SU-DHL-6 (cell line): ENCODE results near the gene SYT17.

ENCODE experiments used
- H2AFZ ChIP-seq: fragments of 200-600 bp; sonication (generic); 2 replicates; pipeline ENCODE4 v1.6.1; 2014; ENCODE audit warnings: low read depth, mild to moderate bottlenecking, moderate library complexity, mixed read lengths, antibody characterized with exemption, low read length; ENCODE audit not compliant: severe bottlenecking
- H3F3A ChIP-seq: fragments of 200-600 bp; shearing (Covaris generic); 2 replicates; pipeline ENCODE4 v1.6.0; 2016; ENCODE audit warnings: antibody characterized with exemption, mild to moderate bottlenecking; ENCODE audit not compliant: insufficient read depth
- H3K27ac ChIP-seq: fragments of 200-600 bp; sonication (generic); 2 replicates; pipeline ENCODE4 v1.5.1; 2016; ENCODE audit warnings: low read depth, mild to moderate bottlenecking, low read length, moderate library complexity, mixed read lengths
- H3K27me3 ChIP-seq: fragments of 200-600 bp; sonication (generic), shearing (Covaris generic); 2 replicates; pipeline ENCODE4 v1.6.0; 2014; ENCODE audit warnings: mild to moderate bottlenecking, low read length
- H3K36me3 ChIP-seq: fragments of 200-600 bp; sonication (generic); 2 replicates; pipeline ENCODE4 v1.6.1; 2014; ENCODE audit warnings: mild to moderate bottlenecking, low read length, mixed read lengths
- H3K4me2 ChIP-seq: fragments of 300-600, 200-600 bp; shearing (Covaris generic), sonication (generic); 2 replicates; pipeline ENCODE4 v1.6.0; 2014; ENCODE audit warnings: low read length, low read depth, mild to moderate bottlenecking; ENCODE audit not compliant: poor library complexity, severe bottlenecking
- H3K4me3 ChIP-seq: fragments of 200-600 bp; sonication (generic); 2 replicates; pipeline ENCODE4 v1.5.1; 2014; ENCODE audit warnings: antibody characterized with exemption, low read length, mild to moderate bottlenecking, mixed read lengths; ENCODE audit not compliant: insufficient read depth, poor library complexity, severe bottlenecking
- H3K79me2 ChIP-seq: fragments of 200-600 bp; sonication (generic); 2 replicates; pipeline ENCODE4 v1.6.1; 2014; ENCODE audit warnings: mild to moderate bottlenecking, low read length, moderate library complexity; ENCODE audit not compliant: insufficient read depth
- H3K9ac ChIP-seq: fragments of 200-600 bp; sonication (generic); 2 replicates; pipeline ENCODE4 v1.7.0; 2014; ENCODE audit warnings: mild to moderate bottlenecking, low read length
- H3K9me2 ChIP-seq: fragments of 200-600 bp; sonication (generic); replicated peaks from 2 replicates; pipeline ENCODE4 v1.6.1; 2014; ENCODE audit warnings: low read length; ENCODE audit not compliant: insufficient read depth
- H3K9me3 ChIP-seq: fragments of 200-600 bp; sonication (generic); 2 replicates; pipeline ENCODE4 v1.6.1; 2014; ENCODE audit warnings: low read length, mixed read lengths; ENCODE audit not compliant: insufficient read depth
- H4K20me1 ChIP-seq: fragments of 200-600 bp; sonication (generic); 2 replicates; pipeline ENCODE4 v1.6.1; 2014; ENCODE audit warnings: low read depth, mild to moderate bottlenecking, antibody characterized with exemption, low read length, moderate library complexity, mixed read lengths
- CTCF ChIP-seq: fragments of 200-600 bp; sonication (generic); IDR thresholded peaks from one replicate; pipeline ENCODE4 v1.5.1; 2017; ENCODE audit warnings: antibody characterized with exemption, mild to moderate bottlenecking, low read length, moderate library complexity; ENCODE audit not compliant: insufficient read depth, poor library complexity, severe bottlenecking
- EZH2phosphoT487 ChIP-seq: fragments of 200-600 bp; sonication (generic), shearing (Covaris generic); conservative IDR thresholded peaks from 2 replicates; pipeline ENCODE4 v1.6.1; 2018; ENCODE audit warnings: mild to moderate bottlenecking, antibody characterized with exemption, low read length, moderate library complexity, mixed read lengths

The SYT17 gene

GRCh38 chr16:19135896-19136438 lies 32.1 kb upstream of the SYT17 start:
- H3K27me3 ChIP-seq, result no peaks in the 10 kb centered on the region
- H3K4me2 ChIP-seq, result no peak overlapping the region
- no peaks in the 10 kb centered on the region for H3K9me3 ChIP-seq
- no peaks in the 10 kb centered on the region for H3K36me3 ChIP-seq
- H4K20me1 ChIP-seq, result no peaks in the 10 kb centered on the region
- no peaks in the 10 kb centered on the region for H3K79me2 ChIP-seq
- no peaks in the 10 kb centered on the region for H3F3A ChIP-seq
- TF ChIP-seq CTCF (no peak), EZH2phosphoT487 (no peak)
- H3K9ac ChIP-seq, result no peak overlapping the region
- no peak overlapping the region for H2AFZ ChIP-seq
- no peaks in the 10 kb centered on the region for H3K9me2 ChIP-seq
- no peak overlapping the region for H3K27ac ChIP-seq
- no peak overlapping the region for H3K4me3 ChIP-seq

- Histone ChIP-seq H3F3A (no peaks in the 10 kb centered on the region), H3K9me2 (no peaks in the 10 kb centered on the region), H3K27me3 (no peaks in the 10 kb centered on the region), H3K9me3 (no peaks in the 10 kb centered on the region), H3K4me3 (no peak overlapping the region), H3K4me2 (no peak overlapping the region), H3K27ac (no peak overlapping the region), H3K9ac (no peak overlapping the region), H4K20me1 (no peaks in the 10 kb centered on the region), H3K36me3 (no peaks in the 10 kb centered on the region), H2AFZ (no peak overlapping the region), H3K79me2 (no peaks in the 10 kb centered on the region)
- no peak for TF ChIP-seq CTCF
- TF ChIP-seq EZH2phosphoT487, result no peak
Observed at GRCh38 chr16:19136549-19137196, 31.4 kb upstream of the SYT17 start.

GRCh38 chr16:19137201-19138128 lies 30.6 kb upstream of the SYT17 start:
- Histone ChIP-seq H2AFZ (no peak overlapping the region), H3K4me3 (no peak overlapping the region), H3K9ac (no peak overlapping the region), H3K36me3 (no peaks in the 10 kb centered on the region), H3K9me3 (no peaks in the 10 kb centered on the region), H4K20me1 (no peaks in the 10 kb centered on the region), H3K9me2 (no peaks in the 10 kb centered on the region), H3K27ac (no peak overlapping the region), H3K79me2 (no peaks in the 10 kb centered on the region), H3K4me2 (no peak overlapping the region), H3K27me3 (no peaks in the 10 kb centered on the region), H3F3A (no peaks in the 10 kb centered on the region)
- TF ChIP-seq EZH2phosphoT487 (no peak), CTCF (no peak)
